Lower lobe of right lung (tissue), 2 donors: Measurements from ENCODE around the gene CYP21A2. TPM values are rescaled to one million over a fixed set of nuclear protein-coding genes. Genes with fewer than 3 reads are reported as not detected.

Experiments used
- ATAC-seq, 2 donors: fragments of 200-7000 bp; cut with Tn5 transposase; one replicate each; pipeline ENCODE4 v1.9.1; 2020 to 2022; ENCODE audit warnings: mild to moderate bottlenecking in 2 of 2, moderate library complexity in 2 of 2
- DNase-seq: peaks from one replicate; pipeline ENCODE4 v3.0.0-alpha.2; 2020
- H3K27ac ChIP-seq: fragments of 200-600 bp; one replicate; pipeline ENCODE4 v1.8.0; 2022
- H3K27me3 ChIP-seq: fragments of 200-600 bp; one replicate; pipeline ENCODE4 v1.8.0; 2022; ENCODE audit warnings: low read depth
- H3K36me3 ChIP-seq: fragments of 200-600 bp; one replicate; pipeline ENCODE4 v1.8.0; 2022; ENCODE audit warnings: mild to moderate bottlenecking
- H3K4me1 ChIP-seq: fragments of 200-600 bp; one replicate; pipeline ENCODE4 v1.8.0; 2022
- H3K4me3 ChIP-seq: fragments of 200-600 bp; one replicate; pipeline ENCODE4 v1.8.0; 2022; ENCODE audit warnings: mild to moderate bottlenecking
- H3K9me3 ChIP-seq: fragments of 200-600 bp; one replicate; pipeline ENCODE4 v1.8.0; 2022
- intact Hi-C: fragments of 100-400 bp; cut with DNase I; formaldehyde crosslinking; loops from one replicate; pipeline ENCODE4 v1.11.0; 2022
- total RNA-seq: library from RNA; stranded (reverse); fragmentation: NEBNext Ultra II Directional; extraction: Animal tissue kit (Norgen Biotek cat#: 25700); gene quantifications from one replicate; pipeline ENCODE4 v1.2.1, GENCODE V29; 2021
- TF ChIP-seq, protein P1 (sequence below): fragments of 200-600 bp; IDR thresholded peaks from one replicate; pipeline ENCODE4 v1.8.0; 2022; ENCODE audit warnings: antibody characterized with exemption, mild to moderate bottlenecking
- donor health status: DM: no; HTN: yes; CAD: no; lungs with severe emphysema.

The CYP21A2 gene
- total RNA-seq, 1 donor from 2014 or later: 1.1 TPM

DNA sequence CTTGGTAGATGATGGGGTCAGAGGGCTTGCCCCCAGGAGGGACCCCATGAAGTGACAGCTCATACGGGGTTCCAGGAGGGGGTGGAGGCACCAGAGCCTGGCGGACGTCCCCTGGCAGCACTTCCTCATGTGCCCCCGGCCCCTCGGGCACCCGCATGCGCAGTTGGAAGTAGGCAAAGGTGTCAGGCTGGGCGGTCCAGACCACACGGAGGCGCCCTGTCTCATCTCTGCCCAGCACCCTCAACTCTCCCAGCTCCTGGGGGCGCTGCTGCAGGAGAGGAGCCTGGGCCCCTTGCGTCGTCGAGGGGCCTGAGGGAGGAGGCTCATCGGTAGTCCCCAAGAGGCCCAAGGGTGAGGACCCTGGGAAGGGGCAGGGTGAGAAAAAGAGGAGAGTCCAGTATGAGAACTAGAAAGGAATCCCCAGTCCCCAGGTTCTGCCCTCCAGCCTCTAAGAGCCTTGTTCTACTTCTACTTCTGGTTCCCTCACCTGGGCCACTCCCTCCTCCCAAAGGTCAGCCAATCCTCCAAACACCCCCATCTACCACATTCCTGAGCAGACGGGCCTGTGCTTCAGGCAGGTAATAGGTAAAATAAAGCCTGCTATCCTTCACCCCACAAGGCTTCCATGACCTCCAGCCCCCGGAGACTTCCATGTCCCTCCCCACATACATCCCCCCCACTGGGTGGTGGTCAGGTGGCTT lies 47.7 kb downstream of the CYP21A2 start:
- Histone ChIP-seq H3K27ac (peak overlapping the region; percentile 76), H3K4me1 (peaks cover 42% of the 10 kb centered on the region), H3K4me3 (no peak overlapping the region), H3K36me3 (peaks cover 38% of the 10 kb centered on the region), H3K9me3 (no peaks in the 10 kb centered on the region), H3K27me3 (peaks cover 18% of the 10 kb centered on the region)
- TF ChIP-seq, protein P1, sequence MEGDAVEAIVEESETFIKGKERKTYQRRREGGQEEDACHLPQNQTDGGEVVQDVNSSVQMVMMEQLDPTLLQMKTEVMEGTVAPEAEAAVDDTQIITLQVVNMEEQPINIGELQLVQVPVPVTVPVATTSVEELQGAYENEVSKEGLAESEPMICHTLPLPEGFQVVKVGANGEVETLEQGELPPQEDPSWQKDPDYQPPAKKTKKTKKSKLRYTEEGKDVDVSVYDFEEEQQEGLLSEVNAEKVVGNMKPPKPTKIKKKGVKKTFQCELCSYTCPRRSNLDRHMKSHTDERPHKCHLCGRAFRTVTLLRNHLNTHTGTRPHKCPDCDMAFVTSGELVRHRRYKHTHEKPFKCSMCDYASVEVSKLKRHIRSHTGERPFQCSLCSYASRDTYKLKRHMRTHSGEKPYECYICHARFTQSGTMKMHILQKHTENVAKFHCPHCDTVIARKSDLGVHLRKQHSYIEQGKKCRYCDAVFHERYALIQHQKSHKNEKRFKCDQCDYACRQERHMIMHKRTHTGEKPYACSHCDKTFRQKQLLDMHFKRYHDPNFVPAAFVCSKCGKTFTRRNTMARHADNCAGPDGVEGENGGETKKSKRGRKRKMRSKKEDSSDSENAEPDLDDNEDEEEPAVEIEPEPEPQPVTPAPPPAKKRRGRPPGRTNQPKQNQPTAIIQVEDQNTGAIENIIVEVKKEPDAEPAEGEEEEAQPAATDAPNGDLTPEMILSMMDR: no peak
- intact Hi-C loops: no loop called here
- DNase-seq (no peak), ATAC-seq (no peak)

GRCh38 chr6:32086661-32087573 lies 48.7 kb downstream of the CYP21A2 start:
- Histone ChIP-seq H3K4me1 (peaks cover 43% of the 10 kb centered on the region), H3K27me3 (peaks cover 18% of the 10 kb centered on the region), H3K27ac (peak overlapping the region; percentile 76), H3K9me3 (no peaks in the 10 kb centered on the region), H3K36me3 (peaks cover 35% of the 10 kb centered on the region), H3K4me3 (no peak overlapping the region)
- no peak for DNase-seq
- TF ChIP-seq, protein P1: no peak
- intact Hi-C loops: no loop called here
- peak; percentile 31 to 39 for ATAC-seq

- H3K27ac ChIP-seq: peak overlapping the region; percentile 76
- H3K4me1 ChIP-seq: peaks cover 44% of the 10 kb centered on the region
- H3K27me3 ChIP-seq: peaks cover 18% of the 10 kb centered on the region
- H3K4me3 ChIP-seq: no peak overlapping the region
- ATAC-seq: peak; percentile 86 to 90
- no peaks in the 10 kb centered on the region for H3K9me3 ChIP-seq
- intact Hi-C loops: no loop called here
- peaks cover 40% of the 10 kb centered on the region for H3K36me3 ChIP-seq
- TF ChIP-seq, protein P1: peak; percentile 59
- peak; percentile 88 for DNase-seq
Measured at GRCh38 chr6:32087574-32088486, 49.6 kb downstream of the CYP21A2 start.

- DNase-seq: no peak
- Histone ChIP-seq H3K9me3 (no peaks in the 10 kb centered on the region), H3K27me3 (peaks cover 18% of the 10 kb centered on the region), H3K4me3 (no peak overlapping the region), H3K27ac (peak overlapping the region; percentile 76), H3K4me1 (peaks cover 52% of the 10 kb centered on the region), H3K36me3 (peaks cover 40% of the 10 kb centered on the region)
- intact Hi-C loops: no loop called here
- no peak for ATAC-seq
- TF ChIP-seq, protein P1: no peak
Measured at GRCh38 chr6:32088487-32089049, 50.4 kb downstream of the CYP21A2 start.
